Natural killer cell (primary cell): ENCODE results near the gene PEPD. TPM values are rescaled to one million over a fixed set of nuclear protein-coding genes. Genes with fewer than 3 reads are reported as not detected.

Source experiments
- ATAC-seq, 3 donors: fragments of 150-1000 bp in 2 of 3; fragments of 200-7000 bp in 1 of 3; cut with Tn5 transposase; 1 replicate in 1 of 3; 2 replicates in 2 of 3; pipeline ENCODE4 v1.10.0; 2021; ENCODE audit warnings: mild to moderate bottlenecking in 2 of 3, moderate library complexity in 2 of 3
- DNase-seq, 2 donors: peaks; one replicate each; pipeline versions ENCODE4 v3.0.0 to v3.0.0-alpha.2; 2013 to 2021; ENCODE audit warnings: mixed read lengths in 1 of 2
- H3K27ac ChIP-seq: one replicate; pipeline ENCODE4 v1.5.1; 2013; ENCODE audit warnings: mild to moderate bottlenecking, low read length
- H3K27me3 ChIP-seq: one replicate; pipeline ENCODE4 v1.6.1; 2013; ENCODE audit warnings: low read length; ENCODE audit not compliant: control insufficient read depth, insufficient read depth
- H3K36me3 ChIP-seq: one replicate; pipeline ENCODE4 v1.6.1; 2013; ENCODE audit warnings: low read length; ENCODE audit not compliant: control insufficient read depth, insufficient read depth
- H3K4me1 ChIP-seq: one replicate; pipeline ENCODE4 v1.6.1; 2013; ENCODE audit warnings: low read length; ENCODE audit not compliant: control insufficient read depth, insufficient read depth
- H3K4me3 ChIP-seq: one replicate; pipeline ENCODE4 v1.5.1; 2013; ENCODE audit warnings: low read length
- H3K9me3 ChIP-seq: one replicate; pipeline ENCODE4 v1.6.1; 2013; ENCODE audit warnings: low read length; ENCODE audit not compliant: control insufficient read depth, insufficient read depth
- H3K27ac Mint-ChIP-seq, 2 donors: one replicate each; pipeline ENCODE4 v1.8.0; 2022; ENCODE audit warnings: mild to moderate bottlenecking in 2 of 2, mixed read lengths in 2 of 2, moderate library complexity in 1 of 2
- H3K27me3 Mint-ChIP-seq, 2 donors: one replicate each; pipeline ENCODE4 v1.8.0; 2022; ENCODE audit warnings: low read depth in 2 of 2, mixed read lengths in 2 of 2
- H3K36me3 Mint-ChIP-seq: one replicate; pipeline ENCODE4 v1.8.0; 2022; ENCODE audit warnings: mixed read lengths
- H3K4me1 Mint-ChIP-seq, 2 donors: one replicate each; pipeline ENCODE4 v1.8.0; 2022; ENCODE audit warnings: mixed read lengths in 2 of 2
- H3K4me3 Mint-ChIP-seq: one replicate; pipeline ENCODE4 v1.8.0; 2022; ENCODE audit warnings: mild to moderate bottlenecking, moderate library complexity, mixed read lengths
- H3K9me3 Mint-ChIP-seq, 2 donors: one replicate each; pipeline ENCODE4 v1.8.0; 2022; ENCODE audit warnings: mixed read lengths in 2 of 2
- WGBS: methylation state at CpG from one replicate; pipeline ENCODE4 v1.1.7; 2013; ENCODE audit warnings: missing lambda C conversion rate; ENCODE audit not compliant: insufficient coverage; 5-methylcytosine and 5-hydroxymethylcytosine counted together
- intact Hi-C: fragments of 100-400 bp; cut with micrococcal nuclease; formaldehyde crosslinking; loops from one replicate; pipeline ENCODE4 v1.14.2; 2022
- total RNA-seq, 4 donors: library from RNA; stranded (reverse); fragments of 120-200 nt in 1 of 4; gene quantifications; one replicate each; pipeline versions ENCODE4 v1.2.3 to v1.2.4, GENCODE V29; 2013 to 2022
- TF ChIP-seq, protein P1 (sequence below): fragments of 200-600 bp; IDR thresholded peaks from one replicate; pipeline ENCODE4 v1.8.0; 2022; ENCODE audit warnings: antibody characterized with exemption

Gene PEPD
- total RNA-seq, 3 donors from 2014 or later (not counting 1 experiment from before 2014, with no cell fraction given) = 33.9 to 42.2 (median 40.9) TPM

DNA sequence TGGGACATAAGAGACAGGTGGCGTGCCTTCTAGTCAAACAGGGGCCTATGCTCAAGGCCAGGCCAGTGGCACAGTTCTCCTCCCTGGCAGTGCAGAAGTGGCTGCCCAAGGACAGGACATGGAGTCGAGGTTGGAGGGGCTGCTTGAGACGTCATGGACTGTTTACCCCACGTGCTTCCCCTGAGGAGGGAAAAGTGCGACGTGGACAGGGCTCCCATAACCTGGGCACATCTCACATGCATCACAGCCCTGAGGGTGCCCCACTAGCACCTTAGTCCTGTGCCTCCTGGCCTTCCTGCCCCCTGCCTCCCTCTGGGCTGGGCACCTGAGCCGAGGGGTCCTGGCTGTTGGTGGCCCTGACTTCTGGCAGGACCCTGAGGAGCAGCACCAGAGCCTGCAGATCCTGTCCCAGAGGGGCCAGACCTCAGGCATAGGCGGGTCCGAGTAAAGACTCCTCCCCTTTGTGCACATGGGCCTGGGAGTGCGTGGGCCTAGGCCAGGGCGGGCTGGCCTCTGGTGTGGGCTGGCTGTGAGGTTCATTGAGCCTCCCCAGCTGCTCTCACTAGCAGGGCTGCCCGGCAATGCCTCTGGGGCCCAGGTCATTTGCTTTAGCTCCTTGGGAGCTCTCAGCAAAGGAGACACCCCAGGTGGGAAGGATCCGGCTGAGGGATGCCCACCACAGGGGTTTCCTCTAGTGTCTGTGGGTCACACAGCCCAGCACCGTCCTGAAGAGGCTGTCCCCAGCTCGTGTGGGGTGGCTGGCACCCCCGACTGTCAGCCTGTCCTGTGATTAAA, 82.4 kb downstream of the PEPD start:
- H3K4me3 Mint-ChIP-seq = no peak overlapping the region
- intact Hi-C loops = no loop called here
- H3K9me3 Mint-ChIP-seq = no peaks in the 10 kb centered on the region
- ATAC-seq (no peak), DNase-seq (no peak)
- Histone ChIP-seq H3K27me3 (no peaks in the 10 kb centered on the region), H3K27ac (no peak overlapping the region), H3K4me1 (peaks cover 15% of the 10 kb centered on the region), H3K4me3 (no peak overlapping the region), H3K36me3 (no peaks in the 10 kb centered on the region), H3K9me3 (no peaks in the 10 kb centered on the region)
- H3K36me3 Mint-ChIP-seq = no peaks in the 10 kb centered on the region
- H3K4me1 Mint-ChIP-seq = peaks cover 14 to 18% of the 10 kb centered on the region in 2 donors
- no peak overlapping the region for H3K27ac Mint-ChIP-seq
- TF ChIP-seq, protein P1, sequence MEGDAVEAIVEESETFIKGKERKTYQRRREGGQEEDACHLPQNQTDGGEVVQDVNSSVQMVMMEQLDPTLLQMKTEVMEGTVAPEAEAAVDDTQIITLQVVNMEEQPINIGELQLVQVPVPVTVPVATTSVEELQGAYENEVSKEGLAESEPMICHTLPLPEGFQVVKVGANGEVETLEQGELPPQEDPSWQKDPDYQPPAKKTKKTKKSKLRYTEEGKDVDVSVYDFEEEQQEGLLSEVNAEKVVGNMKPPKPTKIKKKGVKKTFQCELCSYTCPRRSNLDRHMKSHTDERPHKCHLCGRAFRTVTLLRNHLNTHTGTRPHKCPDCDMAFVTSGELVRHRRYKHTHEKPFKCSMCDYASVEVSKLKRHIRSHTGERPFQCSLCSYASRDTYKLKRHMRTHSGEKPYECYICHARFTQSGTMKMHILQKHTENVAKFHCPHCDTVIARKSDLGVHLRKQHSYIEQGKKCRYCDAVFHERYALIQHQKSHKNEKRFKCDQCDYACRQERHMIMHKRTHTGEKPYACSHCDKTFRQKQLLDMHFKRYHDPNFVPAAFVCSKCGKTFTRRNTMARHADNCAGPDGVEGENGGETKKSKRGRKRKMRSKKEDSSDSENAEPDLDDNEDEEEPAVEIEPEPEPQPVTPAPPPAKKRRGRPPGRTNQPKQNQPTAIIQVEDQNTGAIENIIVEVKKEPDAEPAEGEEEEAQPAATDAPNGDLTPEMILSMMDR = no peak
- 89% methylated on average over 16 of the region's 16 CpGs for WGBS
- no peaks in the 10 kb centered on the region for H3K27me3 Mint-ChIP-seq

DNA sequence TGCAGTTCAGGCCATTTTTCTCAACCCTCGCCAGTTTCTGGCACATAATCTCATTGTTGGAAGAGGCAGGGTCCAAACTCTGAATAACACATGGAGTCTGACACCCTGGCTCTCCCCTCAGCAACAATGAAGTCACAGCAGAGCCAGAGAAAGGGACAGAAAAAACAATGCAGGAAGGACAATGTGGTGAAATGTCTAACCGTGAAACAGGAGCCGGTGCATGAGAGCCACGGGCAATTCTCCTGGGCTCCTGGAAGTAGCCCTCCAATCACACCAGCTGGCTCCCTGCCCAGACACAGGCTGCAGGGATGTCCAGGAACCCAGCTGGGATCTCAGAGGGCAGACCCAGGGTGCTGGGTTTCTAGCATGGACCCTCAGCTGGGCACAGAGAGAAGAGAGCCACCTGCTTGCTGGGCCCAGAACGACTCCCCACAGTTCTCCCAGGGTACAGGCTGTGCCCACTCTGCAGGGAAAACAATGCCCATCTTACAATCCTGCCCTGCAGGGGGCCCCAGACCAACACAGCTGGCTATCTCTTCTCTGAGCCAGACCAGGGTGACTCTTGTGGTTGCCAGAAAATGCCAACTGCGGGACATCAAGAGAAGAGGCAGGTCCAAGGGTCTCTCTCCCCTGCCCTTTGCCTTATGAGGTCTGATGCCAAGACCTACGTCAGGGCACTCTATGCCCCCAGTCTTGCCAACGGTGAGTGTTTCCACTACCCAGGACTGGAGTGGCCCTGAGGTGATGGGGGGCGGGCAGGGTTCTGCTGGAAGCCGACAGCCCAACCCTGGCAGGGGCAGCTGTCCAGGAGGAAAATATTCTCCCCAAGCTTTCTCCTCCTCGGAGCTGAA, 83.5 kb downstream of the PEPD start:
- H3K4me1 Mint-ChIP-seq = peaks cover 14 to 18% of the 10 kb centered on the region in 2 donors
- Histone ChIP-seq H3K4me1 (peaks cover 15% of the 10 kb centered on the region), H3K4me3 (no peak overlapping the region), H3K27me3 (no peaks in the 10 kb centered on the region), H3K36me3 (no peaks in the 10 kb centered on the region), H3K9me3 (no peaks in the 10 kb centered on the region), H3K27ac (no peak overlapping the region)
- no peaks in the 10 kb centered on the region for H3K9me3 Mint-ChIP-seq
- TF ChIP-seq, protein P1 = no peak
- intact Hi-C loops = no loop called here
- H3K27me3 Mint-ChIP-seq = no peaks in the 10 kb centered on the region
- ATAC-seq (no peak), DNase-seq (no peak)
- no peak overlapping the region for H3K27ac Mint-ChIP-seq
- no peaks in the 10 kb centered on the region for H3K36me3 Mint-ChIP-seq
- no peak overlapping the region for H3K4me3 Mint-ChIP-seq
- 92% methylated on average over 11 of the region's 11 CpGs for whole genome bisulfite sequencing

DNA sequence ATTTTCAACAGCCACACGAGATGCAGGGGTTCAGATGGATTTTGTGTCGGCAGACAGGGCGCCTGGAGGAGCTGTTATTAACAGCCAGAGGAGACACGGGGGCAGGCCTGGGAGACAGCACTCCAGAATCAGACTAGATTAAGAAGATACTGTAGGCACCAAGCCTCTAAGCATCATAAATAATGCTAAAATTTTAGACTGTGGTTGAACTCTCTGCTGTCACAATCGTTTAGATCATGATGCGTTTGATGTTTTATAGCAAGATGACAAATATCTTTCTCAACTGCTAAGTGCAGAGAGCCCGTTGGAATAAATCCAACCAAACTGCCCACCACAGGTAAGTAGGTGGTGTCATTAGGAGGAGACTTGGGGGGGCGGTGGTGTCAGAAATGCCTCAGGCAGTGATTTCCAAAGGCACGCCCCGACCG, 84.2 kb downstream of the PEPD start:
- DNase-seq = no peak
- 98% methylated on average over 10 of the region's 11 CpGs for WGBS

More for the DNA sequence above, 84.2 kb downstream of the PEPD start:
- intact Hi-C loops = no loop called here
- H3K27me3 ChIP-seq = no peaks in the 10 kb centered on the region
- Mint-ChIP-seq H3K27ac (no peak overlapping the region), H3K4me1 (peaks cover 14 to 18% of the 10 kb centered on the region in 2 donors), H3K9me3 (no peaks in the 10 kb centered on the region), H3K36me3 (no peaks in the 10 kb centered on the region), H3K4me3 (no peak overlapping the region), H3K27me3 (no peaks in the 10 kb centered on the region)
- no peak overlapping the region for H3K4me3 ChIP-seq
- no peak overlapping the region for H3K27ac ChIP-seq
- ATAC-seq = no peak
- peaks cover 15% of the 10 kb centered on the region for H3K4me1 ChIP-seq
- H3K36me3 ChIP-seq = no peaks in the 10 kb centered on the region
- TF ChIP-seq, protein P1 = no peak
- no peaks in the 10 kb centered on the region for H3K9me3 ChIP-seq
